Dendritic cell treated with granulocyte-macrophage colony-stimulating factor and Interleukin-4, amounts not matched to agents 40 ng/mL and 50 ng/mL, for 4 days (primary cell): ENCODE measurements around the gene VEGFA.

Experiments
- H3K27ac Mint-ChIP-seq: one replicate; pipeline ENCODE4 v1.8.0; 2022; ENCODE audit warnings: mild to moderate bottlenecking, mixed read lengths
- H3K27me3 Mint-ChIP-seq: one replicate; pipeline ENCODE4 v1.8.0; 2022; ENCODE audit warnings: mild to moderate bottlenecking, mixed read lengths
- H3K36me3 Mint-ChIP-seq: one replicate; pipeline ENCODE4 v1.8.0; 2022; ENCODE audit warnings: low read depth, mixed read lengths
- H3K4me1 Mint-ChIP-seq: one replicate; pipeline ENCODE4 v1.8.0; 2022; ENCODE audit warnings: low read depth, mixed read lengths
- H3K4me3 Mint-ChIP-seq: one replicate; pipeline ENCODE4 v1.8.0; 2022; ENCODE audit warnings: mild to moderate bottlenecking, moderate library complexity, mixed read lengths
- H3K9me3 Mint-ChIP-seq: one replicate; pipeline ENCODE4 v1.8.0; 2022; ENCODE audit warnings: mixed read lengths
- intact Hi-C: fragments of 100-400 bp; cut with micrococcal nuclease; formaldehyde crosslinking; loops from one replicate; pipeline ENCODE4 v1.15.0; 2022

VEGFA gene

GRCh38 chr6:43742931-43743632 is 26.9 kb upstream of the VEGFA start:
- Mint-ChIP-seq H3K36me3 (no peaks in the 10 kb centered on the region), H3K27me3 (peaks cover 58% of the 10 kb centered on the region)
- intact Hi-C loops, result no loop called here

GRCh38 chr6:43743682-43744381 is 26.2 kb upstream of the VEGFA start:
- H3K27me3 Mint-ChIP-seq, result peaks cover 59% of the 10 kb centered on the region
- no peaks in the 10 kb centered on the region for H3K9me3 Mint-ChIP-seq
- intact Hi-C loops, result no loop called here
- H3K36me3 Mint-ChIP-seq, result no peaks in the 10 kb centered on the region
- H3K4me1 Mint-ChIP-seq, result no peaks in the 10 kb centered on the region
- no peak overlapping the region for H3K4me3 Mint-ChIP-seq
- H3K27ac Mint-ChIP-seq, result no peak overlapping the region

More at GRCh38 chr6:43742931-43743632, 26.9 kb upstream of the VEGFA start:
- Mint-ChIP-seq H3K27ac (no peak overlapping the region), H3K9me3 (no peaks in the 10 kb centered on the region), H3K4me1 (no peaks in the 10 kb centered on the region), H3K4me3 (no peak overlapping the region)

GRCh38 chr6:43744491-43744890 is 25.5 kb upstream of the VEGFA start:
- no peak overlapping the region for H3K27ac Mint-ChIP-seq
- intact Hi-C loops, result no loop called here
- peaks cover 61% of the 10 kb centered on the region for H3K27me3 Mint-ChIP-seq
- H3K4me3 Mint-ChIP-seq, result no peak overlapping the region
- H3K4me1 Mint-ChIP-seq, result no peaks in the 10 kb centered on the region
- H3K36me3 Mint-ChIP-seq, result no peaks in the 10 kb centered on the region
- no peaks in the 10 kb centered on the region for H3K9me3 Mint-ChIP-seq

DNA sequence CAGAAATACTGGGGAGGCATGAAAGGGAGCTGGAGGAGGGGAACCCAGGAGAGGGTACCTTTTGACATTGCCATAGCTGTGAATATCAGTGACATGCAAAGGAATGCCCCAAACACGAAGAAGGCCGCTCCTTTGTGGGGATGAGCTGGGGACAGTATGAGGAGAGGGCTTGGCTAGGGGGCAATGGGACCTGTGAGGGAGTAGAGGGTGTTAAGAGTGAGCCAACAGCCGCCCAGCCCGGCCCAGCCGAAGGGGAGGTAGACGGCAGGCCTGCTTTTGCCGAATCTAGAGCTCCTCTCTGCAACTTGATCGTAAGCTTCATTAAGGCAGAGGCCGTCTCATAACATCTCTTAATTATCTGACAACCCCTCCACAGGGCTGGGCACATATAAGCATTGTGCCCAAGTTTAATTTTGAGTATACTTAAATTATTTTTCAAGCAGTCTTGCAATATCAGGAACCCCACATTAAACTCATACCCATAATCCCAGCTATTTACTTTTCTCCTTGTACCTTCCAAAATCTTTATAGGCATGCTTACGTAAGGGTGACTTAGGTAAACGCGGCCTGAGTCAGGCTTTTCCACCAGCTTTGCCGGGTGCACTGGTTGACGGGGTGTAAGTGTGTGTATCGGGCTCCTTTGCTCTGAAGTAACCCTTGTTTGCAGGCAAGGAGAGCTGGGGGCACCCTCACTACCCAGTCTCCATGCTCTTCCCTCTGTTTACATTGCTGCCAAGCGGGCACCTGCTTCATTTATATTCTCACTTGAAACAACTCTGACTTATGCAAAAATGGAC is 24.9 kb upstream of the VEGFA start:
- H3K4me3 Mint-ChIP-seq, result no peak overlapping the region

GRCh38 chr6:43746071-43746470 is 23.9 kb upstream of the VEGFA start:
- intact Hi-C loops, result no loop called here
- H3K27me3 Mint-ChIP-seq, result peaks cover 55% of the 10 kb centered on the region

More for the DNA sequence above, 24.9 kb upstream of the VEGFA start:
- Mint-ChIP-seq H3K27me3 (peaks cover 61% of the 10 kb centered on the region), H3K36me3 (no peaks in the 10 kb centered on the region), H3K4me1 (no peaks in the 10 kb centered on the region), H3K27ac (no peak overlapping the region), H3K9me3 (no peaks in the 10 kb centered on the region)
- intact Hi-C loops, result no loop called here

GRCh38 chr6:43746613-43747102 is 23.4 kb upstream of the VEGFA start:
- Mint-ChIP-seq H3K36me3 (no peaks in the 10 kb centered on the region), H3K4me1 (no peaks in the 10 kb centered on the region), H3K9me3 (no peaks in the 10 kb centered on the region), H3K4me3 (no peak overlapping the region), H3K27ac (no peak overlapping the region), H3K27me3 (peaks cover 53% of the 10 kb centered on the region)
- intact Hi-C loops, result no loop called here

More at GRCh38 chr6:43746071-43746470, 23.9 kb upstream of the VEGFA start:
- no peaks in the 10 kb centered on the region for H3K4me1 Mint-ChIP-seq
- H3K4me3 Mint-ChIP-seq, result no peak overlapping the region
- H3K36me3 Mint-ChIP-seq, result no peaks in the 10 kb centered on the region
- H3K9me3 Mint-ChIP-seq, result no peaks in the 10 kb centered on the region
- no peak overlapping the region for H3K27ac Mint-ChIP-seq

DNA sequence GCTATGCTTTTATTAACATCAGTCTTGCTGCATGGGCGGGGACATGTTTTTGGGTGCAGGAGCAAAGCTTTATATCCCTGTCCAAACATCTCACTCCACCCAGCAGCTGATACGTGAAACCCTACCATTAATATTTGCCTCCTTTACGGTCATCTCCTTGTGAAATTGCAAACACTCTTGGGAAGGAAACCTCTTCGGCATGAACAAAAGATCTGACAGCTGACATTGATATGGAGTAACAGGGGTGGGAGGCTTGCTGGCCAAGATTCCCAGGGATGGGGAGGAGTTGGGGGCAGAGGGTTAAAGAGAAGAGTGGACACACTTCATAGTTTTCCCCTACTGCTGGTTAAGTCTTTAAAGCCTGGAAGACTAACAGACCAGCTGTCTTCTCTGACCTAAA is 22.2 kb upstream of the VEGFA start:
- H3K4me1 Mint-ChIP-seq, result no peaks in the 10 kb centered on the region
- H3K4me3 Mint-ChIP-seq, result no peak overlapping the region
- peaks cover 48% of the 10 kb centered on the region for H3K27me3 Mint-ChIP-seq
- no peaks in the 10 kb centered on the region for H3K9me3 Mint-ChIP-seq
- intact Hi-C loops, result no loop called here
- no peaks in the 10 kb centered on the region for H3K36me3 Mint-ChIP-seq
- no peak overlapping the region for H3K27ac Mint-ChIP-seq

DNA sequence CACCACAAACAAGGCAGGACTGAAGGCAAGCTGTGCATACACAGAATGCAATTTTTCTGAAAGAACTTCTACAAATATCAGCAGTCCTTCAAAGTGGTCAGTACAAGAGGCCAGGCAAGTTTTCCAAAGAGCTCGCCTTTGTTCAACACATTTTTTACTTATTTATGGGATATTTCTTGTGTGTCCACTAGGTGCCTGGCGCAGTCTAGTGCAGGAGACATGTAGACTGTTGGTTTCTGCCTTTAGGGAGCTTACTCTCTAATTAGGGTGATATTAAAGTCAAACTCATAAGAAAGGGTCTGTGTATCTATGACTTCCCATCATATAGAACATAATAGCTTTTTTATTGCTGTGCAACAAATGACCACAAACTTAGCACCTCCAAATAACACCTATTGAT is 21.2 kb upstream of the VEGFA start:
- intact Hi-C loops, result no loop called here
- Mint-ChIP-seq H3K4me3 (no peak overlapping the region), H3K36me3 (no peaks in the 10 kb centered on the region), H3K27me3 (peaks cover 43% of the 10 kb centered on the region), H3K4me1 (no peaks in the 10 kb centered on the region), H3K27ac (no peak overlapping the region), H3K9me3 (no peaks in the 10 kb centered on the region)

GRCh38 chr6:43749461-43749860 is 20.6 kb upstream of the VEGFA start:
- no peak overlapping the region for H3K4me3 Mint-ChIP-seq
- no peaks in the 10 kb centered on the region for H3K36me3 Mint-ChIP-seq
- intact Hi-C loops, result no loop called here
- H3K27ac Mint-ChIP-seq, result no peak overlapping the region
- H3K27me3 Mint-ChIP-seq, result peaks cover 39% of the 10 kb centered on the region
- H3K9me3 Mint-ChIP-seq, result no peaks in the 10 kb centered on the region
- no peaks in the 10 kb centered on the region for H3K4me1 Mint-ChIP-seq

DNA sequence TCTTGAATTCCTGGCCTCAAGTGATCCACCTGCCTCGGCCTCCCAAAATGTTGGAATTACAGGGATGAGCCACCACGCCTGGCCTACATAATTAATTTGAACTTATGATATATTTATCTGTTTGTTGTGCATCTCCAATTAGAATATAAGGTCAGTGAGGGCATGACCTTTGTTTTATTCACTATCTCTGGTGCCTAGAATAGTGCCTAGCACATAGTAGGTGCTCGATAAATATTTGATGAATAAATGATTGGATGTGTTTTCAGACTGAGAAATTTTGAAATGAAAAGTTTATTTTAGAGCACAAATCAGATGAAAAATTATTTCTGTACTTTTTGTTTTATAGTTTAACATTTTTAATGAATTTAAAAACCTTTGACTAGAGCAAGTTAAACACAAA is 19.4 kb upstream of the VEGFA start:
- peaks cover 34% of the 10 kb centered on the region for H3K27me3 Mint-ChIP-seq
- no peaks in the 10 kb centered on the region for H3K4me1 Mint-ChIP-seq
- H3K27ac Mint-ChIP-seq, result no peak overlapping the region
- H3K9me3 Mint-ChIP-seq, result no peaks in the 10 kb centered on the region
- H3K36me3 Mint-ChIP-seq, result no peaks in the 10 kb centered on the region
- no peak overlapping the region for H3K4me3 Mint-ChIP-seq
- intact Hi-C loops, result no loop called here

- no peaks in the 10 kb centered on the region for H3K36me3 Mint-ChIP-seq
- intact Hi-C loops, result no loop called here
- no peaks in the 10 kb centered on the region for H3K9me3 Mint-ChIP-seq
- H3K4me1 Mint-ChIP-seq, result peaks cover 5% of the 10 kb centered on the region
- H3K27ac Mint-ChIP-seq, result no peak overlapping the region
- no peak overlapping the region for H3K4me3 Mint-ChIP-seq
- H3K27me3 Mint-ChIP-seq, result peaks cover 15% of the 10 kb centered on the region
Observed at GRCh38 chr6:43753570-43754183, 16.3 kb upstream of the VEGFA start.

GRCh38 chr6:43757966-43758616 is 11.9 kb upstream of the VEGFA start:
- intact Hi-C loops, result loop anchor here (5.0 kb wide), 1 partner anchor 91 kb away; no protein-coding TSS in a partner anchor
- no peak overlapping the region for H3K27ac Mint-ChIP-seq

DNA sequence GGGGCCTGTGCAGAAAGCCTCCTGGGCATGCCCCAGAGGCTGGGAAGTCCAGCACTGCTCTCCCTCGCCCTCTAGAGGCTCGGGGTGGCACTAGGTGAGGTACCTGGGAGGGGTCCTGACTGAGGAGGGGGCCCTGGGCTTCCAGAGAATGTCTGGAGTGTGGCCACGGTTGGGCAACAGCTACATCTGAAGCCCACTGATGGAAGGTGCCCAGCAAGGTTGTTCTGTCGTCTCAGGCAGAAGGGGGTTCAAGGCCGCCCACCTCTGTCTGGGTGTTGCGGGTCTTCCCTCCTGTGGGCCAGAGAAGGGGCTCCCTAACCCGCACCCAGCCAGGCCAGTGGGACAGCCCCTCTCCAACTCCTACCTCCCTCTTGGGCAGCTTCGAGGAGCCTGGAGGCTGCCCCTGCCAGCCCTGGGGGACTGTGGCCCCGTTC is 11.4 kb upstream of the VEGFA start:
- Mint-ChIP-seq H3K9me3 (no peaks in the 10 kb centered on the region), H3K27ac (no peak overlapping the region), H3K36me3 (no peaks in the 10 kb centered on the region), H3K4me1 (peaks cover 17% of the 10 kb centered on the region), H3K4me3 (no peak overlapping the region), H3K27me3 (peaks cover 44% of the 10 kb centered on the region)
- intact Hi-C loops, result loop anchor here (5.0 kb wide), 1 partner anchor 91 kb away; no protein-coding TSS in a partner anchor

More at GRCh38 chr6:43757966-43758616, 11.9 kb upstream of the VEGFA start:
- Mint-ChIP-seq H3K36me3 (no peaks in the 10 kb centered on the region), H3K4me1 (peaks cover 13% of the 10 kb centered on the region), H3K4me3 (no peak overlapping the region), H3K27me3 (peaks cover 44% of the 10 kb centered on the region), H3K9me3 (no peaks in the 10 kb centered on the region)
